Measurements from ENCODE around the gene MACF1.

Gene MACF1

DNA sequence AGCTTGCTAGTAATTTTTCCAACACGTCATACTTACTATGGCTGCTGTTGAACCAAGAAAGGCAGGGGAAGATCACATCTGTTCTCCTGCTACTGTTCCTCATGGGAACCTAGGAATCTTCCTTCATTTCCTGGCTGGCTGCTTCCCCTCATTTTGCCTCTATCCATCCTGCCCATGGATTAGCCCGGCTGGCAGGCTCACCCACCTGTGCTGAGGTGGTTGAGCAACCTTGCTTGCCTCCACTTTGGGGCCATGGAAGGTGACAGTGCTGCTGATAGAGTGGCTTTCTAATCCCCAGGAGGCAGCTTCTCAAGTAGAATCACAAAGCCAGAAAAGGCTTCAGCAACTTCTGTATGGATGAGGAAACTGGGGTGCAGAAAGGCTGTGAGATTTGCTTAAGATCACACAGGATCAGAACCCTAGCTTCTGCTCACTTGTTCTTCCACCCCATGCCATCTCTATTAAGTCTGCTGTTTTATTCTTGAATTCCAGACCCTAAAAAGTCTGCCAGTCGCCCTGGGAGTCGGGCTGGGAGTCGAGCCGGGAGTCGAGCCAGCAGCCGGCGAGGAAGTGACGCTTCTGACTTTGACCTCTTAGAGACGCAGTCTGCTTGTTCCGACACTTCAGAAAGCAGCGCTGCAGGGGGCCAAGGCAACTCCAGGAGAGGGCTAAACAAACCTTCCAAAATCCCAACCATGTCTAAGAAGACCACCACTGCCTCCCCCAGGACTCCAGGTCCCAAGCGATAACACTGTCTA is 280.7 kb downstream of the MACF1 start:
- Histone ChIP-seq H3K9me3 (replicated peaks; ENCODE audit: insufficient read depth, low read length) (no peaks in the 10 kb centered on the region), H3K4me2 (ENCODE audit: low read depth, low read length) (no peak overlapping the region), H3K9ac (ENCODE audit: low read length) (no peak overlapping the region), H3K79me2 (ENCODE audit: low read length) (peaks cover 5% of the 10 kb centered on the region), H3K9me2 (replicated peaks; ENCODE audit: insufficient read depth, low read length) (no peaks in the 10 kb centered on the region), H3K36me3 (replicated peaks; ENCODE audit: insufficient read depth, low read length) (peaks cover 8% of the 10 kb centered on the region), H3F3A (ENCODE audit: insufficient read depth, low read length) (peaks cover 14% of the 10 kb centered on the region; the same call in 1 of the 2 replicates), H2AFZ (ENCODE audit: low read length) (no peak overlapping the region), H3K4me3 (ENCODE audit: low read length) (no peak overlapping the region), H4K20me1 (ENCODE audit: insufficient read depth, low read length) (no peaks in the 10 kb centered on the region), H3K27me3 (replicated peaks; ENCODE audit: insufficient read depth, low read length) (no peaks in the 10 kb centered on the region), H3K4me1 (ENCODE audit: low read length) (peaks cover 14% of the 10 kb centered on the region), H3K27ac (ENCODE audit: low read length) (no peak overlapping the region)
- no peak for DNase-seq
- TF ChIP-seq EZH2 (optimal IDR thresholded peaks at IDR 0.05; ENCODE audit: low read depth, low read length), result no peak

DNA sequence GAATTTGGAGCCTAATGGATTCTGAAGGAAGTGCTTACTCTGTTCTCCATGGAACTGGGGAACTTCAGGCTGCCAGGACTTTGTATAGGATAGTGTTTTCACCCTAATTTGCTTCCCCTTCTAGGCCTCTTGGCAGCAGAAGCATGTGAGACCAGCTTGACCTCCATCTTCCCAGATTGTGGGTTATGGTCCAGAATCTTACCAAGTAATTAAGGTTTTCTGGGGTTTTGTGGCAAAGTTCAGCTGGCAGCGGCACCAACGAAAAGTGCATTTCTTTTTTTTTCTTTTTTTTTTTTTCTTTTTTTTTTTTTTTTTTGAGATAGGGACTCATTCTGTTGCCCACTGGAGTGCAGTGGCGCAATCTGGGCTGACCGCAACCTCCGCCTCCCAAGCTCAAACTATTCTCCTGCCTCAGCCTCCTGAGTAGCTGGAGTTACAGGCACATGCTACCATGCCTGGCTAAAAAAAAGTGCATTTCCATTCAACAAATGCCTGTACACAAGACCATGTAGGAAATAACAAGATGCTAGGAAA is 283.6 kb downstream of the MACF1 start:
- peaks cover 21% of the 10 kb centered on the region for H3K79me2 ChIP-seq (ENCODE audit: low read length)
- no peak for DNase-seq
- H3K27ac ChIP-seq (ENCODE audit: low read length), result no peak overlapping the region
- no peak overlapping the region for H3K9ac ChIP-seq (ENCODE audit: low read length)
- H3K4me1 ChIP-seq (ENCODE audit: low read length), result peaks cover 15% of the 10 kb centered on the region; the same call in 1 of the 2 replicates
- H3K9me2 ChIP-seq (replicated peaks; ENCODE audit: insufficient read depth, low read length), result no peaks in the 10 kb centered on the region
- H3K36me3 ChIP-seq (replicated peaks; ENCODE audit: insufficient read depth, low read length), result no peaks in the 10 kb centered on the region; the same call in 1 of the 2 replicates
- no peak overlapping the region for H3K4me2 ChIP-seq (ENCODE audit: low read depth, low read length)
- H4K20me1 ChIP-seq (ENCODE audit: insufficient read depth, low read length), result no peaks in the 10 kb centered on the region
- peaks cover 22% of the 10 kb centered on the region for H3F3A ChIP-seq (ENCODE audit: insufficient read depth, low read length)
- no peak overlapping the region for H3K4me3 ChIP-seq (ENCODE audit: low read length)
- H3K9me3 ChIP-seq (replicated peaks; ENCODE audit: insufficient read depth, low read length), result no peaks in the 10 kb centered on the region
- TF ChIP-seq EZH2 (optimal IDR thresholded peaks at IDR 0.05; ENCODE audit: low read depth, low read length) (no peak), EZH2phosphoT487 (IDR thresholded peaks at IDR 0.05; ENCODE audit: low read length) (no peak)
- TF ChIP-seq, protein P1, sequence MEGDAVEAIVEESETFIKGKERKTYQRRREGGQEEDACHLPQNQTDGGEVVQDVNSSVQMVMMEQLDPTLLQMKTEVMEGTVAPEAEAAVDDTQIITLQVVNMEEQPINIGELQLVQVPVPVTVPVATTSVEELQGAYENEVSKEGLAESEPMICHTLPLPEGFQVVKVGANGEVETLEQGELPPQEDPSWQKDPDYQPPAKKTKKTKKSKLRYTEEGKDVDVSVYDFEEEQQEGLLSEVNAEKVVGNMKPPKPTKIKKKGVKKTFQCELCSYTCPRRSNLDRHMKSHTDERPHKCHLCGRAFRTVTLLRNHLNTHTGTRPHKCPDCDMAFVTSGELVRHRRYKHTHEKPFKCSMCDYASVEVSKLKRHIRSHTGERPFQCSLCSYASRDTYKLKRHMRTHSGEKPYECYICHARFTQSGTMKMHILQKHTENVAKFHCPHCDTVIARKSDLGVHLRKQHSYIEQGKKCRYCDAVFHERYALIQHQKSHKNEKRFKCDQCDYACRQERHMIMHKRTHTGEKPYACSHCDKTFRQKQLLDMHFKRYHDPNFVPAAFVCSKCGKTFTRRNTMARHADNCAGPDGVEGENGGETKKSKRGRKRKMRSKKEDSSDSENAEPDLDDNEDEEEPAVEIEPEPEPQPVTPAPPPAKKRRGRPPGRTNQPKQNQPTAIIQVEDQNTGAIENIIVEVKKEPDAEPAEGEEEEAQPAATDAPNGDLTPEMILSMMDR (IDR thresholded peaks at IDR 0.05; ENCODE audit: low read length), result no peak
- H3K27me3 ChIP-seq (replicated peaks; ENCODE audit: insufficient read depth, low read length), result no peaks in the 10 kb centered on the region
- H2AFZ ChIP-seq (ENCODE audit: low read length), result no peak overlapping the region

DNA sequence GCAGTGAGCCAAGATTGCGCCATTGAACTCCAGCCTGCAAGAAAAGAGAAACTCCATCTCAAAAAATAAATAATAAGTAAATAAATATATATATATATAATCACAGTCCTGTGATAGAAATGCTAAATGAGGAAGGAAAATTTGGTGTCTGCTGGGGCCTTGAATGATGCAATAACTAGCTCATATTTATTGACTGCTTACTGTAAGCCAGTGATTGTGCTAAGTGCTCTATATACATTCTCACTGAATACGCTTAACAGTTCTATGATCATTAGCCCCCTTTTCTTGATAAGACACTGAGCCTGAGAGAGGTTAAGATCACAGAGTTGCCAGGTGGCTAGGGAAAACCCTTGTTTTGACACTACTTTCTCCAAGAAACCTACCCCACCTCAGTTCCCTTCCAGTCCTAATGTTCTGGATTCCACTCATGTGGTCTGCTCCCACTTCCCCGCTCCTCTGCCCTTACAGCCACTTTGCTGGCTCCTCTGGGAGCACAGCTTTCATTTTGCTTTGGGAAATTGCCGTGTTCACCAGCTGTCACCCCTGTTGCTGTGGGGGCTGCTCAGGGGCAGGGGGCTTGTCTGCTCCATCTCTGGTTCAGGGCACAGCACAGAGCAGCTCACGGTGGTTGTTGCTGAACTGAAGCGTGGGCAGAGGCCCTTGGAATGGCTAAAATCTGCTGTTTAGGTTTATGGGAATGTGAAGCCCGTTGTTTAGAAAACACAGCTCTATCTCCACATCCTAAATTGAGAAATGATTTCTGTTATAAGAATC is 284.5 kb downstream of the MACF1 start:
- H4K20me1 ChIP-seq (ENCODE audit: insufficient read depth, low read length), result no peaks in the 10 kb centered on the region
- no peak overlapping the region for H3K9ac ChIP-seq (ENCODE audit: low read length)
- peaks cover 17% of the 10 kb centered on the region; the same call in 1 of the 2 replicates for H3K4me1 ChIP-seq (ENCODE audit: low read length)
- no peaks in the 10 kb centered on the region for H3K9me2 ChIP-seq (replicated peaks; ENCODE audit: insufficient read depth, low read length)
- no peak overlapping the region for H2AFZ ChIP-seq (ENCODE audit: low read length)
- no peaks in the 10 kb centered on the region for H3K27me3 ChIP-seq (replicated peaks; ENCODE audit: insufficient read depth, low read length)
- H3K4me3 ChIP-seq (ENCODE audit: low read length), result no peak overlapping the region
- H3K79me2 ChIP-seq (ENCODE audit: low read length), result peaks cover 30% of the 10 kb centered on the region
- no peaks in the 10 kb centered on the region for H3K9me3 ChIP-seq (replicated peaks; ENCODE audit: insufficient read depth, low read length)
- peaks cover 22% of the 10 kb centered on the region for H3F3A ChIP-seq (ENCODE audit: insufficient read depth, low read length)
- H3K4me2 ChIP-seq (ENCODE audit: low read depth, low read length), result no peak overlapping the region; the same call in 1 of the 2 replicates
- H3K27ac ChIP-seq (ENCODE audit: low read length), result no peak overlapping the region; the same call in 1 of the 2 replicates
- TF ChIP-seq, protein P1 (IDR thresholded peaks at IDR 0.05; ENCODE audit: low read length), result no peak
- TF ChIP-seq EZH2phosphoT487 (IDR thresholded peaks at IDR 0.05; ENCODE audit: low read length) (no peak), EZH2 (optimal IDR thresholded peaks at IDR 0.05; ENCODE audit: low read depth, low read length) (no peak)
- DNase-seq, result no peak
- H3K36me3 ChIP-seq (replicated peaks; ENCODE audit: insufficient read depth, low read length), result no peaks in the 10 kb centered on the region; the same call in 1 of the 2 replicates
